NCI-H2029 (cell line): ENCODE measurements around the gene GABPB2.
"Not testable (repeated sequence)": the region's sequence is repeated elsewhere in the genome, so short reads cannot be mapped to it uniquely, and the experiment has no call there.

Experiments used
- DNase-seq: peaks from one replicate; lab custom pipeline; 2025; lab: John Stamatoyannopoulos, UW

The GABPB2 gene

DNA sequence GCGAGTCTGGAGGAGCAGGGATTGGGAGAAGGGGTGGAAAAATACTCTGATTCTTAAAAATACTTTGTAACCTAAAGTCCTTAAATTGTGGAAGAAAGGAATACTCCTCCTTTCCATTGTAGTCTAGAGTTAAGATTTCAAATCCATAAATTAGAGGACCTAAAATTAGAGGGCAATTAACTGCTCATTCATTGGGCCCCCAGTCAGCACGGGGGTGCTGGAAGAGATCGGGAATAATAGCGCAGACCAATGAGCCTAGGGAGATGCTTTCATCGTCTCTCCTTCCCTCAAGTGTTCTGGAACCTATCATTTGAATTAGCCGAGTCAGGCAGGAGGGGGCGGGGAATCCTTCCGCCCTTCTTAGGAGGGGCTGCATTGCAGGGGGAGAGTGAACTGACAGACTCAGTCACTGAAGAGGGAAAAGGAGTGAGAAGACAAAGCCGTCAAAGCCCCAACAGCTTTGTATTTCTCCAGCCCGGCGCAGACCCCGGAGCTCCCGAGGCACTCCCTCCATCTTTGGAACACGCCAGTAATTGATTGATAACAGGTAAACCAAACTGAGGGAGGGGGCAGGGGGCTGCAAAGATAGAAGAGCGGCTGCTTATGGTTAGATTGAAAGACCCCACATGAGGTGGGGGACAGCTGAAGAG, 10.4 kb upstream of the GABPB2 start, which contains the start of gene MLLT11:
TSS of gene MLLT11 (plus strand) at position 391 of the 650 bp plus-strand sequence. CDS start 6,828 bp downstream, outside the sequence.
- DNase-seq = no peak

DNA sequence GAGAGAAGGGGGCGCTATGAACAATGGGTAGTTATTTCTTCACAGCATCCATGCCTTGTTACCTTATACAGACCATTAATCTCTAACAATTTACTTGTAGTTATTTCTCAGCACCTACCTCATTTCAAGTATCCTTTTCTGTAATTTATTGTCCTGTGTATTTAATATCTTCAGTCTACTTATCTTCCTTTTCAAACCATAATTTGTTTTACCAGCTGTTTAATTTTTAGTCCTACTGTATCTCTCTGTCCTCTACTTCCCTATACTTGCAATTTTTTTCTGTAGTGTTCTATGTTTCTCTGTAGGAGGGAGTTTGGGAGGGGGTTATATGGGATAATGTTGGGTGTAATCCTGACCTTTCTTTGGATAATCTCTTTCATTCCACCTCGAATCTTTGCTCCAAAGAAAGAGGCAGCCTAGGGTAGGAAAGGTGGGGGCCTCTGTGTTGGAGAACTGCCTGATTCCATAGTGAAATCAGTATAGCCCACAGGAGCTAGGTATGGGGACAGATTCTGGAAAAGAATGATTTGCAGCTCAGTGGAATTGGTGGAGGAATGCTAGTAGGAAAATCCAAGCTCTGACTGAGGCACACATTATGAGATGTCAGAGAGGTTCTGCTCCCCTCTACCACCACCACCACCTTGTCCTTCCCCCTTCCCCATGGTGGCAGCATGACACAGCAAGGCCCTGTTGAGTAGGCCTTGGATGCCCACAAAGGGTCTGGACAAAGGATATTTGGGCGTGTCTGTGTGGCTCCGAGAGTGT, 9.7 kb upstream of the GABPB2 start:
- no peak for DNase-seq

DNA sequence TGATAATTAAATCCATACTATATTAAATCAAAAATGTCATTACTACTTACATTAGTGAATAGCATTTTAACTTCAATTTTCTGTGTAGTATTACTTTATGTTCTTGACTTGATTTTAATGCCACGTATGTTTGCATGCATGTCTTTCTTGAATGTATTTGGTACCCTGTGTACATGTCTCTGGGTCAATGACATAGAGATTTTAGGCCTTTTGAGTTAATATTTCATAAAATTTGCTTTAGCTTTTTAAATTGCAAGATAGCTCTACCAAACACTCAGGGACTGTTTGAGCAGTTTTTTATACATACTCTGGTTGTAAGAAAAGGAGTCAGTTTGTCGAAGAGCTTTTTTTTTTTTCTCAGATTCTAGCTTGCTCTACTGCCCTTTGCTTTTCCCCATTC, 8.9 kb upstream of the GABPB2 start:
- DNase-seq = no peak

DNA sequence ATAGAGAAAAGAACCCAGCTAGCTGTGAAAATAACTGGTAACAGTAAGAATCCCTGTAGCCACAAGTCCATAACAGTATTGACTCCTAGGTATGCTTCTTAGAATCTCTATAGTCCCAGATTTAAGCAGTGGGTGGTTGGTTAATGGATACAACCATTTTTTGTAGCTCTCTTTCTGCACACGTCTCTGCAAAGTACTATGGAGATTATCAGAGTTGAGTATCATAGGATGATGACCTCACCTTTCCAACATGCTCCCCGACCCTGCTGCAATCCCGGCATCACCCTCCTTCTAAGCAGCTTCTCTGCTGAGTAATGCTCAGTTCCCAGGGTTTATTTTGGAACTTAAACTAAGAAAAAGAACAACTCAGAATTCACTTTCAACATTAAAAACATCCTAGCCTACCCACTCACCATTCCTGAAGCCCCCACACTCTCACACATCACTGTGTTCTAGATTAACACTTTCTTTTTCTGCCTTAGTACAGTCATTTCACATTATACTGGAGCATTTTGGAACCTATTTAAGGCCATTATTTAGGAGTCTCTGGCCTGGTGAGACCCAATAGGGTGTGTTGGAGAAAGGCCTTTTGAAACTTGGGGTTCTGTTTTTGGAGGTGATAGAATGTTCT, 7.7 kb upstream of the GABPB2 start:
- DNase-seq = no peak

DNA sequence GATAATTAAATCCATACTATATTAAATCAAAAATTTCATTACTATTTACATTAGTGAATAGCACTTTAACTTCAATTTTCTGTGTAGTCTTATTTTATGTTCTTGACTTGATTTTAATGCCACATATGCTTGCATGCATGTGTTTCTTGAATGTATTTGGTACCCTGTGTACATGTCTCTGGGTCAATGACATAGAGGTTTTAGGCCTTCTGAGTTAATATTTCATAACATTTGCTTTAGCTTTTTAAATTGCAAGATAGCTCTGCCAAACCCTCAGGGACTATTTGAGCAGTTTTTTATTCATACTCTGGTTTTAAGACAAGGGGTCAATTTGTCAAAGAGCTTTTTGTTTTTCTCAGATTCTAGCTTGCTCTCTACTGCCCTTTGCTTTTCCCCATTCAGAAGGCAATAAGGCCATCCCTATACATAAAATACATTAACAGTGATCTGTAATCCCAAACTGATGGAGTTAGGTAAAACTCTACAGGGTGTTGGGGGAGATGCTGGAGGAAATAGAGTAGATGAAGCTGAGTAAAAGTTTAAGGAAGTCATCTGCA, 5.4 kb upstream of the GABPB2 start:
- no peak for DNase-seq

DNA sequence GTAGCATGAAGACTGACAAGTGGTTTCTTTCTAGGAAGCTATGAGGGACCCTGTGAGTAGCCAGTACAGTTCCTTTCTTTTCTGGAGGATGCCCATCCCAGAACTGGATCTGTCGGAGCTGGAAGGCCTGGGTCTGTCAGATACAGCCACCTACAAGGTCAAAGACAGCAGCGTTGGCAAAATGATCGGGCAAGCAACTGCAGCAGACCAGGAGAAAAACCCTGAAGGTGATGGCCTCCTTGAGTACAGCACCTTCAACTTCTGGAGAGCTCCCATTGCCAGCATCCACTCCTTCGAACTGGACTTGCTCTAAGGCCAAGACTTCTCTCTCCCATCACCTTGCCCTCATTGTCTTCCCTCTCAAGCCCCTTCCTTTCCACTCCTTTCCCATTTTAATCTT, 3.4 kb upstream of the GABPB2 start:
- DNase-seq = no peak

DNA sequence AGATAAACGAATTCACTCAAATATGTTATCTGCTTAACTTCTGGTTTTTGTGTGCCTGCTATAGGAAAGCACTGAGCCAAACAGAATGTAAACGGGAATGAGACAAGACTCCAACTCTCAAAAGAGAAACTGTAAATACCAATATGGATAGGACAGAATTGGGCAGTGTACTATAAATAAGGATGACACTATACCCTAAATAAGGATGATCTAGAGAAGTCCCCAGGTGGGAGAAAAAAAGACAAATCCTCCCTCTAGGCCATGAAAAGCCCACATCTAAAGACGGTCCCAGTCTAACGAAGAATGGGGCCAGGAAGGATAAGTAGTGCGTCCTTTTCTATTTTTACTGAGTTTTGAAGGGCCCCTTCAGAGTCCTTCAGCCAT, 1.5 kb upstream of the GABPB2 start:
- no peak for DNase-seq

DNA sequence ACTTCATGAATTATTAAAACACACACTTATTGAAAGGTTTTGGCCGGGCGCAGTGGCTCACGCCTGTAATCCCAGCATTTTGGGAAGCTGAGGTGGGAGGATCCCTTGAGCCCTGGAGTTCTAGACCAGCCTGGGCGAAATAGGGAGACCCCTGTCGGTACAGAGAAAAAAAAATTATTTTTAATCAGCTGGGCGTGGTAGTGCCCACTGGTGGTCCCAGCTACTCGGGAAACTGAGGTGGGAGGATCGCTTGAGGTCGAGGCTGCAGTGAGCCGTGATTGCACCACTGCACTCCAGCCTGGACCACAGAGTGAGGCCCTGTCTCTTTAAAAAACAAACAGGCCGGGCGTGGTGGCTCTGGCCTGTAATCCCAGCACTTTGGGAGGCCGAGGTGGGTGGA, 1.7 kb downstream of the GABPB2 start:
- no peak for DNase-seq

DNA sequence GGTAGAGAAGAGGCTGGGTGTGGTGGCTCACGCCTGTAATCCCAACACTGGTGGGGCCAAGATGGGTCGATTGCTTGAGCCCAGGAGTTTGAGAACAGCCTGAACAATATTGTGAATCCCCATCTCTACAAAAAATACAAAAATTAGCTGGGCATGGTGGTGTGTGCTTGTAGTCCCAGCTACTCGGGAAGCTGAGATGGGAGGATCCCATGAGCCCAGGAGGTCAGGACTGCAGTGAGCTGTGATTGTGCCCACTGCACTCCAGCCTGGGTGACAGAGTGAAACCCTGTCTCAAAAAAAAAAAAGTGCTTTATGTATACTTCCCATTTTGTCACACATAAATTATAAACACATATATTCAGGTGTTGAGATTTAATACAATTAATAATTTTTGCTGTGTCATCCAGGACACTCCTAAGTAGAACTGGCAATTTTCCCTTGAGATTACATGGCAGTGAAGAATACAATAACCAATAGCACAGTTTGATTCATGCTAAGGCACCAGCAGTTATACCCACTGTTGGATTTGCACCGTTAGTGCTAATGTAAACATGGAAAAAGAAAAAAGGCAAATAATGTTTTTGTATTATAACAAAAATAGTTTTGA, 15.5 kb downstream of the GABPB2 start:
- DNase-seq = no peak

DNA sequence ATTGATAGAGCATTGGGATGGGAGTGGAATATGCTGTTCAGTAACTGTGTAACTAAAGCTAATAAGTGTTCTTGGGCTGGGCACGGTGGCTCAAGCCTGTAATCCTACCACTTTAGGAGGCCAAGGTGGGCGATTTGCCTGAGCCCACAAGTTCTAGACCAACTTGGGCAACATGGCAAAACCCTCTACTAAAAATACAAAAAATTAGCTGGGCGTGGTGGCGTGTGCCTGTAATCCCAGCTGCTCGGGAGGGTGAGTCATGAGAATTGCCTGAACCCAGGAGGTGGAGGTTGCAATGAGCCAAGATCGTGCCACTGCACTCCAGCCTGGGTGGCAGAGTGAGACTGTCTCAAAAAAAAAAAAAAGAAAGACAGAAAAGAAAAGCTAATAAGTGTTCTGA, 26.9 kb downstream of the GABPB2 start:
- not testable (repeated sequence) for DNase-seq

DNA sequence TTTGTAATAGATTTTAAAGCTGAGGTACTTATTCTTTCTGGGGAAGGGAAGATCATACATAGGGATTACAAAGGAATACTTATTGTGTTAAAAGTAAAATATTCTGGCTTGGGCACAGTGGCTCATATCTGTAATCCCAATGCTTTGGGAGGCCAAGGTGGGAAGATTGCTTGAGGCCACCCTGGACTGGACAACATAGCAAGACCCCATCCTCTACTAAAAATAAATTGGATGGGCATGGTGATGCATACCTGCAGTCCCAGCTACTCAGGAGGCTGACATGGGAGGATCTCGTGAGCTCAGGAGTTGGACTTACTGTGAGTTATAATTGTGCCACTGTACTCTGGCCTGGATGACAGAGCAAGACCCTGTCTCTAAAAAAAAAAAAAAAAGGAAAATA, 27.6 kb downstream of the GABPB2 start:
- DNase-seq = no peak

DNA sequence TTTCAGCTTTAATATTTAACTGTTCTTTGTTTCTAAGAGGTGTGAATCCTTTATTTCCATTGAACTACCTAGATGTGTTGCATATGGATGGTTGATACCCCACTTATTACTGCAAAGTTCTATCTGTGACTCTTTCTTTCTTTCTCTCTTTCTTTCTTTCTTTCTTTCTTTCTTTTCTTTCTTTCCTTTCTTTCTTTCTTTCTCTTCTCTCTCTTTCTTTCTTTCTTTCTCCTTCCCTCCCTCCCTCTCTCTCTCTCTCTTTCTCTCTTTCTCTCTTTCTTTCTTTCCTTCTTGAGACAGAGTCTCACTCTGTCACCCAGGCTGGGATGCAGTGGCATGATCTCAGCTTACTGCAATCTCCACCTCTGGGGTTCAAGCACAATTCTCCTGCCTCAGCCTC, 34.1 kb downstream of the GABPB2 start:
- DNase-seq = no peak

DNA sequence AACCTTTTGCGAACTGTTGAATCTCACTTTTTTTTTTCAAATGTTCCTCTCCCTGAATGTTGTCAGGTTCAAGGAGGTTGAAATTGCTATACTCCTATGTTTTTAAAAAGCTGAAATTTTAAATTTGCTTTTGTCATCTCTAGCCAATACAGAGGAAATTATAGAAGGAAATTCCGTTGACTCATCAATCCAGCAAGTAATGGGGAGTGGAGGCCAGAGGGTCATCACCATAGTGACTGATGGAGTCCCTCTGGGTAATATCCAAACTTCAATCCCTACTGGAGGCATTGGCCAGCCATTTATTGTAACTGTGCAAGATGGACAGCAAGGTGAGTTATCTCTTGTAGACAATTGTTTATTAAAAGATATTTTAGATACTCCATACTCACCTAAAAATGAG, 36.3 kb downstream of the GABPB2 start:
- no peak for DNase-seq

DNA sequence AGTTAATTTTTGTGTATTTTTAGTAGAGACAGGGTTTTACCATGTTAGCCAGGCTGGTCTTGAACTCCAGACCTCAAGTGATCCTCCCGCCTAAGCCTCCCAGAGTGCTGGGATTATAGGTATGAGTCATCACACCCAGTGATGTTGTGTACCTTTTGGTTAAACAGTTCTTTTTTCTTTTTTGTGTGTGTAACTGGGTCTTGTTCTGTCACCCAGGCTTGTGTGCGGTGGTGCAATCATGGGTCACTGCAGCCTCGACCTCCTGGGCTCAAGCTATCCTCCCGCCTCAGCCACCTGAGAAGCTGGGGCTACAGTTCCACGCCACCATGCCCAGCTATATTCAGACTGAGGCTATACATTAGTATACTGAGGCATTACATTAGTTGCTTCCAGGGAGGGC, 37.8 kb downstream of the GABPB2 start:
- DNase-seq = no peak

DNA sequence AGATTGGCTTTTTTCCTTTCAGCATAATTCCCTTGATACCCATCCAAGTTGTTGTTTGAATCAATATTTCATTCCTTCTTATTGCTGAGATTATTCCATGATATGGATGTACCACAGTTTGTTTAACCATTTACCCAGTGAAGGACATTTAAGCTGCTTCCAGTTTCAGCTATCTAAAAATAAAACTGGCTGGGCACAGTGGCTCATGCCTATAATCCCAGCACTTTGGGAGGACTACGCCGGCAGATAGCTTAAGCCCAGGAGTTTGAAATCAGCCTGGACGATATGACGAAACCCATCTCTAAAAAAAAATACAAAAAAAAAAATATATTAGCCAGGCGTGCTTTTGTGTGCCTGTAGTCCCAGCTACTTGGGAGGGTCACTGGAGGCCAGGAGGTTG, 43.3 kb downstream of the GABPB2 start:
- no peak for DNase-seq

DNA sequence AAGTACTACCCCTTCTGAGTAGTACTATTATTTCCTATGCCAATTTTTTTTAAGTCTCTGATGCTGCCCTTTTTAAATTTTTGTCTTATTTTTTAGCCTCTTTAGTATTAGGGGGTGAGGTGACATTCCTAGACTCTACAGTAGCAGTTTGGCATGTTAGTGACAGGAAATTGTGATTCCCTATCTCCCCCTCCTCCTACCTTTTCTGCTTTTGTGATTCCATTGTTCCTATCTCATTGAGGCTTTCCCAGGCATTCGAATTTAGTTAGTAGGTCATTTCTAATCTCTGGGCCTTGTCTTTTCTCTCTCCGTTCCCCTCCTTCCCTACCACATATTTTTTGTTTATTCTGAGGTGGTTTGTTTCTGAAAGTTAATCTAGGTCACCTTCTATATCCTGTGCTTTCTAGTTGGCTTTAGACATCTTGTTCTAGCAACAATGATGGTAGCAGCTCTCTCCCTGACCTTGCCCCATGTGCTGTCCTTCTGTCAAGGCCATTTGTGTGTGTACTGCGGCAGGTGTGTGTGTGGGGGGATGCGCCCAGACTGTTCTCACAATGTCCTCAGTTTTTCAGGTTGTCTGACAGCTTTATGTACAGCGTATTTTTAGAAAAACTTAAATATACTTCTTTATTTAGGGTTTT, 54.3 kb downstream of the GABPB2 start:
- DNase-seq = no peak

DNA sequence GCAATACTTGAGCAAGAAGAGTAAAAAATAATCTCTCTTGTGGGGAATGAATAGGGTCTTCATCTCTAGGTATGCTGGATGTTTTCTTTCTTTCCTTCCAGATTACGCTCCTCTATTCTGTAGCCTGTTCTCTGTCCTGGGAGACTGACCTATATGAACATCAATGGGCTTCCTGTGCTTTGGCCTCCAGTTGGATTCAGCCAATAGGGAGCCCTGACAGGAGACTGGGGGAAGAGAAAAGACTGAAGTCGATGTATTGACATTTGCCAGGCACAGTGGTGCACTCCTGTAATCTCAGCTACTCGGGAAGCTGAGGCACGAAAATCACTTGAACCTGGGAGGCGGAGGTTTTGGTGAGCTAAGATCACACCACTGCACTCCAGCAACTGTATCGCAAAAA, 58.2 kb downstream of the GABPB2 start:
- no peak for DNase-seq

DNA sequence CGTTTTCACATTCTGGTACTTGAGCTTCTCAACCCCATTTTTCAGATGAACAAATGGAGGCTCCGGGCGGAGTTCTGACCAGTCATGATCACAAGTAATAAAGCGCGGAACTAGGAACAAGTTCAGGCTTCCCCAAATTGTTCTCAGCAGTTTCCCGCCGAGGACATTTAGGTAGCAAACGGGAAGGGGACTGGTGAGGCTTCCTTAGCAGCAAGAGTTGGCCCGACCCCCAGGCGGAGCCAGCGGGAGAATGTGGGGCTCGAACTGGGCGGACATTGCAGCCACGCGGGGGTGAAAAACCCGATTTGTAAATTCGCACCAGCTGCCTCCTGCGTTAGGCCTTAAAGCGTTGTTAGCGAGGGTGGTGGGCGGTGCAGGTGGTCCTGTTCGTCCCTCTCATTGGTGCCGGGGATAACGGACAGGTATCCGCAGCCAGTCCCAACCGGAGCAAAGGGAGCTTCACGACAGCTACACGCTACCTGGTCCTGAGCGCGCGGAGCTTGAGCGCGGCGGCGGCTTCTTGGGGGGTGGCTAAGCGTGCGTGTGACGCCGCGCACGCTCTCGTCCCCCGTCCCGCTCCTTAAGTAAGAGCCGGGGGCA, 60.5 kb downstream of the GABPB2 start:
- peak; percentile 93 for DNase-seq

DNA sequence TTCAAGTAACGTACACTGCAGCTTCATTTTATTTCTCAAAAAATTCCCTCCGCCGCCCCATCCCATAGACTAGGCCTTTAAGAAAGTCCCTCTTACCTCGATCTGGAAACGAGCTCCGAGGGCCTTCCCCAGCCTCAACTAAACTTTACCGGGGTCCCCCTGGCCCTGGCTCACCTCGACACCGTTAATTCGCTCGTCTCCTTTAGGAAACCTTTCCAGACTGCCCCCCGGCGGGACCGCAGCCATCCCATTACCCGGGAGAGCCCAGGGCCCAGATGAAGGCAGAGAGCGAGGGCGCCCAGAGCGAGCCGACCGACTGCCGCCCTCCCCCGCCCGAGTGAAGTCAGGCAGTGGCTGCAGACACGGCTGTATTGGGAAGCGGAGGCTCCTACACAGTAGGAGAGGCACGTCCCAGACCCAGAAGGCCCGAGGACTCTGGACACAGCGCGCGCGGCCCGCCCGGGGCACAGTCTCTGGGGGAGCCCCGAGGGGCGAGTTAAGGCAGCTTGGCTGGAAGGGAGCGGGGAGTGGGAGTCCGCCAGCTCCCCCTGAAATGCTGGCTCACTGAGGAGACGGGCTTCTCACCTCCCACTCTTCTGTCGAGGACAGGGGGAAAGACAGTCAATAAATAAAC, 61.3 kb downstream of the GABPB2 start:
- no peak for DNase-seq

DNA sequence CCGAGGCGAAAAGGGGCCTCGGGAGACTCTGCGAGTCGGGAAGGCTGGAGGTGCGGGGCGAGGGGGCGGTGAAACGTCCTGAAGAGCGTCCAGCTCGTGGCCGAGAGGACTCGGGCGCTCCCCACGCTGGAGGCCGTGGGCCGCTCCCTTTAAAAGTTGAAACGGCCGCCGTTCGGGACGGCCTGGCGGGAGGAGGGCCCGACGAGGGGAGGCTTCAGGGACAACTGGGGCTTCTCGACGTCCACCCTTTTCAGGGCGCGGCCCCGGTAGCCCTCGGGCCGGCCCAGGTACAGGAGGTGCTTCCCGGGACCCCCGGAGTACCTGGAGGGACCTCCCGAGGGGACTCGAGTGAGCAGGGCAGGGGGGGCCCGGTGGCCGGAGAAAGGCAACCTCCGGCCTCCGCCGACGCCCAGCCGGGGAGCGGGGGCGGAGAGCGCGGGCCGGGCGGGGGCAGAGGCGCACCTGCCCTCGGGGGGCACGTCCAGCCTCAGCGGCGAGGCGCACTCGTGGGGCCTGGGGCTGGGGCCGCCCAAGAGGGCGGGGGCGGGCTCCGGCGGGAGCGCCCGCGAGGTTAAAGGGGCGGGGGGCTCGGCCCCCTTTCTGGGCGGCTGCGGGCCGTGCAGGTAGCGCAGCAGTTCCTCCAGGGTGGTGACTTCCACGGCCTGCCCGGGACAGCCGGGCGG, 61.9 kb downstream of the GABPB2 start:
- DNase-seq = no peak
